A673 (cell line): ENCODE data around the gene NRXN2. TPM values are rescaled to one million over a fixed set of nuclear protein-coding genes. Genes with fewer than 3 reads are reported as not detected.

Experiments used
- BruUV-seq: library from RNA; stranded (reverse); fragments of 400-500 nt; replicated peaks from 2 replicates; lab custom pipeline; 2021; lab: Mats Ljungman, UMichigan
- CTCF ChIA-PET: fragments of 300-600 bp; sonication (Branson Sonifier 250); formaldehyde crosslinking; loops from one replicate; lab custom pipeline; 2022; ENCODE audit warnings: antibody characterized with exemption; lab: Charles Lee
- POLR2A ChIA-PET: fragments of 300-600 bp; sonication (Branson Sonifier 250); formaldehyde crosslinking; loops from one replicate; lab custom pipeline; 2022; ENCODE audit warnings: antibody characterized with exemption; ENCODE audit not compliant: low non-redundant PET; lab: Charles Lee
- DNase-seq: peaks from one replicate; pipeline ENCODE4 v3.0.0-alpha.2; 2015; ENCODE audit warnings: low spot score
- H3K27ac ChIP-seq: fragments of 200-600 bp; sonication (generic); 2 replicates; pipeline ENCODE4 v1.5.1; 2016; ENCODE audit warnings: mixed run types, low read depth, mild to moderate bottlenecking, mixed read lengths, antibody characterized with exemption, low read length; ENCODE audit not compliant: poor library complexity, severe bottlenecking
- H3K27me3 ChIP-seq: fragments of 200-600 bp; sonication (generic); replicated peaks from 2 replicates; pipeline ENCODE4 v1.6.1; 2017; ENCODE audit warnings: mixed run types, low read depth, mild to moderate bottlenecking, mixed read lengths, antibody characterized with exemption, low read length; ENCODE audit not compliant: insufficient read depth, poor library complexity
- H3K36me3 ChIP-seq: fragments of 200-600 bp; sonication (generic); 2 replicates; pipeline ENCODE4 v1.6.1; 2016; ENCODE audit warnings: mixed run types, mild to moderate bottlenecking, mixed read lengths, antibody characterized with exemption, low read length; ENCODE audit not compliant: insufficient read depth, poor library complexity, severe bottlenecking
- H3K4me1 ChIP-seq: fragments of 200-600 bp; sonication (generic); 2 replicates; pipeline ENCODE4 v1.6.1; 2017; ENCODE audit warnings: mixed run types, mild to moderate bottlenecking, mixed read lengths, antibody characterized with exemption, low read length; ENCODE audit not compliant: insufficient read depth, poor library complexity, severe bottlenecking
- H3K4me3 ChIP-seq: fragments of 200-600 bp; sonication (generic); 2 replicates; pipeline ENCODE4 v1.5.1; 2016; ENCODE audit warnings: low read depth, mixed run types, mild to moderate bottlenecking, mixed read lengths, low read length; ENCODE audit not compliant: poor library complexity, severe bottlenecking
- H3K9me3 ChIP-seq: fragments of 200-600 bp; sonication (generic); 2 replicates; pipeline ENCODE4 v1.6.1; 2016; ENCODE audit warnings: mixed run types, low read depth, mild to moderate bottlenecking, mixed read lengths, antibody characterized with exemption, low read length; ENCODE audit not compliant: poor library complexity, severe bottlenecking
- EZH2 ChIP-seq: fragments of 200-600 bp; sonication (generic); IDR thresholded peaks from 2 replicates; pipeline ENCODE4 v1.6.1; 2017; ENCODE audit warnings: borderline replicate concordance, low read depth, mild to moderate bottlenecking, mixed read lengths, antibody characterized with exemption, low read length; ENCODE audit not compliant: poor library complexity, severe bottlenecking
- intact Hi-C: fragments of 100-400 bp; cut with micrococcal nuclease; formaldehyde crosslinking; loops from one replicate; pipeline ENCODE4 v1.10.0; 2022; ENCODE audit not compliant: unreplicated experiment
- total RNA-seq: library from RNA; stranded (reverse); gene quantifications from 2 replicates; pipeline ENCODE4 v1.2.3, GENCODE V29; 2021
- TF ChIP-seq, protein P1 (sequence below): fragments of 300-800, 200-600 bp; sonication (generic); conservative IDR thresholded peaks from 2 replicates; pipeline ENCODE4 v1.5.1; 2017; ENCODE audit warnings: low read depth, mild to moderate bottlenecking, antibody characterized with exemption, low read length, moderate library complexity, mixed read lengths

The NRXN2 gene
- total RNA-seq, 1 experiment from 2014 or later = 5.0 TPM

DNA sequence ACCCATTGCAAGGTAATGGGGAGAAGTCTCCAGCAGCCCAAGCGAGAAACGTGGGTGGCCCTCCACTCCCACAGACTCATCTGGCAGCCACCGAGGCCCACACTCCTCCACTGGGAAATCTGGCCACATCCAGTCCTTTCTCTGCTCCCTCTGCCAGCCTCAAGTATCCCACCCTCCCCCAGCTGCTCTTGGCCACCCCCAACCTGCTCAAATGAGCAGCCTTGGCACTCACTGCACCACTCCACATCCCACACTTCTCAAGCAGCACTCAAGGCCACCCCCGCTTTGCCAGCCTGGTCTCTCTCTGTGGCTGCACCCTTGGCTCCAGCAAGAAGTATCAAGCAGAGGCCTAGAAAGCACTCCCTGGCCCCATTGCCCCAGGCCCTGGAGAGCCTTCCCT lies 103.8 kb downstream of the NRXN2 start:
- POLR2A ChIA-PET = no interaction called here
- H3K27ac ChIP-seq = no peak overlapping the region
- H3K36me3 ChIP-seq = no peaks in the 10 kb centered on the region
- CTCF ChIA-PET = interaction anchor here (0.6 kb wide), 1 partner anchor 265 kb away, joined by 3 read pairs; no protein-coding TSS in a partner anchor
- no peak for DNase-seq
- no TSS peak for BruUV-seq
- no peaks in the 10 kb centered on the region for H3K27me3 ChIP-seq
- H3K4me1 ChIP-seq = peaks cover 14% of the 10 kb centered on the region
- H3K4me3 ChIP-seq = no peak overlapping the region
- intact Hi-C loops = no loop called here
- no peak for TF ChIP-seq EZH2
- TF ChIP-seq, protein P1, sequence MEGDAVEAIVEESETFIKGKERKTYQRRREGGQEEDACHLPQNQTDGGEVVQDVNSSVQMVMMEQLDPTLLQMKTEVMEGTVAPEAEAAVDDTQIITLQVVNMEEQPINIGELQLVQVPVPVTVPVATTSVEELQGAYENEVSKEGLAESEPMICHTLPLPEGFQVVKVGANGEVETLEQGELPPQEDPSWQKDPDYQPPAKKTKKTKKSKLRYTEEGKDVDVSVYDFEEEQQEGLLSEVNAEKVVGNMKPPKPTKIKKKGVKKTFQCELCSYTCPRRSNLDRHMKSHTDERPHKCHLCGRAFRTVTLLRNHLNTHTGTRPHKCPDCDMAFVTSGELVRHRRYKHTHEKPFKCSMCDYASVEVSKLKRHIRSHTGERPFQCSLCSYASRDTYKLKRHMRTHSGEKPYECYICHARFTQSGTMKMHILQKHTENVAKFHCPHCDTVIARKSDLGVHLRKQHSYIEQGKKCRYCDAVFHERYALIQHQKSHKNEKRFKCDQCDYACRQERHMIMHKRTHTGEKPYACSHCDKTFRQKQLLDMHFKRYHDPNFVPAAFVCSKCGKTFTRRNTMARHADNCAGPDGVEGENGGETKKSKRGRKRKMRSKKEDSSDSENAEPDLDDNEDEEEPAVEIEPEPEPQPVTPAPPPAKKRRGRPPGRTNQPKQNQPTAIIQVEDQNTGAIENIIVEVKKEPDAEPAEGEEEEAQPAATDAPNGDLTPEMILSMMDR = no peak
- no peaks in the 10 kb centered on the region for H3K9me3 ChIP-seq

DNA sequence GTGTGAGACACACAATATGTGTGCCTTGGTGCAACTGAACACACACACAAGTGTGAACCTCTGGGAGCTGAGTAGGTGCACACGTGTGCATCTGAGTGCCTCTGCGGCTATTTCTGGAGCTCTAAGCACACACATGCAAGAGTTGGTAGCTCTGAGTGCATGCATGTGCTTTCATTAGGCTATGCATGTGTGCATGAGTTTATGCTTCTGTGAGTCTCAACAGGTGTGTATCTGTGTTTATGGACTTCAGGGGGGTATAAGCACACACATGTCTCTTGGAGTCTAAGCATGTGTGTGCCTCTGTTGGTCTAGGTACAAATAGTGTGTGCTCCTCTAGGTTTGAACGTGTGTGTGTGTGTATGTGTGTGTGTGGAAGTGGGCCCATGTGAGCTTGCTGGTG lies 106.2 kb downstream of the NRXN2 start:
- Histone ChIP-seq H3K4me1 (peaks cover 14% of the 10 kb centered on the region), H3K27me3 (no peaks in the 10 kb centered on the region), H3K9me3 (no peaks in the 10 kb centered on the region), H3K36me3 (no peaks in the 10 kb centered on the region), H3K27ac (no peak overlapping the region), H3K4me3 (no peak overlapping the region)
- no TSS peak for BruUV-seq
- TF ChIP-seq, protein P1 = no peak
- TF ChIP-seq EZH2 = no peak
- POLR2A ChIA-PET = no interaction called here
- CTCF ChIA-PET = no interaction called here
- intact Hi-C loops = no loop called here
- DNase-seq = no peak

DNA sequence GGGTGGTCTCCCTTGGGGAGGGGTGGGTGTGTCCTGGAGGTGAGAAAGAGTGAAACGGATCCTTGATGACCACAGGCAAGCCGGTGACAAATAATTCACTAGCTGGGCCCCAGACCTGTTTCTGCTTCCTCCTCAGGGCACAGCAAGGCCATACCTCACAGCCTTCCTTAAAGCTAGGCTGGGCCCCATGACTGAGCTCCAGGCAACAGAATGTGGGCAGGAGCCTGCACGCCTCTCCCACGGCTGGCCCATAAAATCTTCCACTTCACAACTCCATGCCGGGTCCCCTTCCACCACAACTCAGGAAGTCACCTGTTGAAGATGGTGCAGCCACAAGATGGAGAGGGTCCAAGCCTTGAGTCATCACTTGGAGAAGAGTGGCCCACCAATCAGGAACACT lies 108.1 kb downstream of the NRXN2 start:
- Histone ChIP-seq H3K4me3 (no peak overlapping the region), H3K9me3 (no peaks in the 10 kb centered on the region), H3K4me1 (peaks cover 1% of the 10 kb centered on the region), H3K36me3 (no peaks in the 10 kb centered on the region), H3K27ac (no peak overlapping the region), H3K27me3 (no peaks in the 10 kb centered on the region)
- DNase-seq = no peak
- ChIA-PET CTCF (no interaction called here), POLR2A (no interaction called here)
- no TSS peak for BruUV-seq
- TF ChIP-seq, protein P1 = no peak
- no peak for TF ChIP-seq EZH2
- intact Hi-C loops = no loop called here
